PC-9 (cell line): ENCODE data around the gene SLAMF8.

Source experiments
- EZH2 ChIP-seq: fragments of 200-600 bp; sonication (generic); IDR thresholded peaks from 2 replicates; pipeline ENCODE4 v1.8.0; 2017; ENCODE audit warnings: antibody characterized with exemption, low read depth
- TF ChIP-seq, protein P1 (sequence below): fragments of 200-600 bp; sonication (generic); conservative IDR thresholded peaks from 2 replicates; pipeline ENCODE4 v1.6.1; 2017; ENCODE audit warnings: mixed run types, antibody characterized with exemption, mild to moderate bottlenecking, moderate library complexity

DNA sequence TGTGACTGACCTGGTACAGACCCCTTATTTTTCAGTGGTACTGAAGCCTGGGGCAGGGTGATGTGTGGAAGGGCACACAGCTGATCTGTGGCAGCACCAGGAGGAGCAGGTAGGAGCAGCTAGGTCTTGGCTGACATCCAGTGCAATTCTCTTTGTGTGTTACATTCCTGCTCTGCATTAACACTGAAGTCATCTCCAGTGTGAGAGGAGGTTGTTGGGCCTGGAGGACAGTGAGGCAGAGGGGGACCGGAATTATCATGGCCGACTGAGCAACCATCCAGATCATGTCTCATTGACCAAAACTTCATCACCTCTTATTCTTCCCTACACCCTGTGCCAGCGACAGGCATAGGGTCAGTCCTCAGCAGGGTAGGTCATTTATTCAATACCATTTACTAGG lies 1.5 kb downstream of the SLAMF8 start:
- TF ChIP-seq, protein P1, sequence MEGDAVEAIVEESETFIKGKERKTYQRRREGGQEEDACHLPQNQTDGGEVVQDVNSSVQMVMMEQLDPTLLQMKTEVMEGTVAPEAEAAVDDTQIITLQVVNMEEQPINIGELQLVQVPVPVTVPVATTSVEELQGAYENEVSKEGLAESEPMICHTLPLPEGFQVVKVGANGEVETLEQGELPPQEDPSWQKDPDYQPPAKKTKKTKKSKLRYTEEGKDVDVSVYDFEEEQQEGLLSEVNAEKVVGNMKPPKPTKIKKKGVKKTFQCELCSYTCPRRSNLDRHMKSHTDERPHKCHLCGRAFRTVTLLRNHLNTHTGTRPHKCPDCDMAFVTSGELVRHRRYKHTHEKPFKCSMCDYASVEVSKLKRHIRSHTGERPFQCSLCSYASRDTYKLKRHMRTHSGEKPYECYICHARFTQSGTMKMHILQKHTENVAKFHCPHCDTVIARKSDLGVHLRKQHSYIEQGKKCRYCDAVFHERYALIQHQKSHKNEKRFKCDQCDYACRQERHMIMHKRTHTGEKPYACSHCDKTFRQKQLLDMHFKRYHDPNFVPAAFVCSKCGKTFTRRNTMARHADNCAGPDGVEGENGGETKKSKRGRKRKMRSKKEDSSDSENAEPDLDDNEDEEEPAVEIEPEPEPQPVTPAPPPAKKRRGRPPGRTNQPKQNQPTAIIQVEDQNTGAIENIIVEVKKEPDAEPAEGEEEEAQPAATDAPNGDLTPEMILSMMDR: no peak
- no peak for TF ChIP-seq EZH2
